HL-60 (cell line): Measurements from ENCODE around the gene BPGM.

ENCODE experiments used
- DNase-seq, 2 experiments: peaks; one replicate each; pipeline ENCODE4 v3.0.0-alpha.2; 2010 to 2020; ENCODE audit warnings: low read depth in 1 of 2, low spot score in 1 of 2
- H3K27ac ChIP-seq: fragments of 250-450 bp; sonication (Bioruptor Pico); replicated peaks from 2 replicates; pipeline ENCODE4 v1.5.1; 2020; ENCODE audit warnings: mild to moderate bottlenecking, moderate library complexity
- H3K27me3 ChIP-seq: fragments of 250-450 bp; sonication (Bioruptor Pico); 2 replicates; pipeline ENCODE4 v1.5.1; 2021; ENCODE audit warnings: mild to moderate bottlenecking, moderate library complexity; ENCODE audit not compliant: insufficient read depth, poor library complexity, severe bottlenecking
- H3K4me3 ChIP-seq: replicated peaks from 2 replicates; pipeline ENCODE4 v1.5.1; 2011; ENCODE audit warnings: mild to moderate bottlenecking, control low read depth, low read length; ENCODE audit not compliant: insufficient read depth
- GABPA ChIP-seq: IDR thresholded peaks from 2 replicates; pipeline ENCODE4 v1.6.1; 2012; ENCODE audit warnings: low read depth
- POLR2AphosphoS5 ChIP-seq: IDR thresholded peaks from 2 replicates; pipeline ENCODE4 v1.6.1; 2012; ENCODE audit warnings: low read depth
- SPI1 ChIP-seq: IDR thresholded peaks from 2 replicates; pipeline ENCODE4 v1.6.1; 2012; ENCODE audit warnings: low read depth, mild to moderate bottlenecking, borderline replicate concordance
- TF ChIP-seq, protein P1 (sequence below): IDR thresholded peaks from 2 replicates; pipeline ENCODE4 v1.6.1; 2012; ENCODE audit warnings: low read depth; ENCODE audit not compliant: insufficient replicate concordance
- TF ChIP-seq, protein P2 (sequence below): IDR thresholded peaks from one replicate; pipeline ENCODE4 v1.5.1; 2011; ENCODE audit warnings: low read length, control low read depth, inconsistent platforms; ENCODE audit not compliant: insufficient read depth

BPGM gene

DNA sequence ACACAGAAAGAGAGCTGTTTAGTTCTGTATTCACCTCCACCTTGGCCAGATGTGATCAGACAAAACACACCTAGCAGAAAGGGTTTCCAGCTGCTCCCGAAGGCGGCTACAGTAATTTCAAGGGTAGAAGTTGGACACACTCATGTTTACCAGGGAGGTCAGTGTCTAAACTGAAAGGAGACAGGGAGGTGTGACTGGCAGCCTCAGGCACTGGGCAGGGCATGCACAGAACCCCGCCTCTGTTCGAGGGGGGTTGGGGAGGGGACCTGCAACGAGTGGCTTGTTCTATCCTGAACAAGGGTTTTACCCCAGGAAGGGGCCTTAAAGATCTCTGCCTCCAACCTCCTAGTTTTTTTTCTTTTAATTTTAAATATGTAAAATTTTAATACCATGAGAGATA is 49.6 kb downstream of the BPGM start:
- TF ChIP-seq GABPA, result no peak
- TF ChIP-seq, protein P1, sequence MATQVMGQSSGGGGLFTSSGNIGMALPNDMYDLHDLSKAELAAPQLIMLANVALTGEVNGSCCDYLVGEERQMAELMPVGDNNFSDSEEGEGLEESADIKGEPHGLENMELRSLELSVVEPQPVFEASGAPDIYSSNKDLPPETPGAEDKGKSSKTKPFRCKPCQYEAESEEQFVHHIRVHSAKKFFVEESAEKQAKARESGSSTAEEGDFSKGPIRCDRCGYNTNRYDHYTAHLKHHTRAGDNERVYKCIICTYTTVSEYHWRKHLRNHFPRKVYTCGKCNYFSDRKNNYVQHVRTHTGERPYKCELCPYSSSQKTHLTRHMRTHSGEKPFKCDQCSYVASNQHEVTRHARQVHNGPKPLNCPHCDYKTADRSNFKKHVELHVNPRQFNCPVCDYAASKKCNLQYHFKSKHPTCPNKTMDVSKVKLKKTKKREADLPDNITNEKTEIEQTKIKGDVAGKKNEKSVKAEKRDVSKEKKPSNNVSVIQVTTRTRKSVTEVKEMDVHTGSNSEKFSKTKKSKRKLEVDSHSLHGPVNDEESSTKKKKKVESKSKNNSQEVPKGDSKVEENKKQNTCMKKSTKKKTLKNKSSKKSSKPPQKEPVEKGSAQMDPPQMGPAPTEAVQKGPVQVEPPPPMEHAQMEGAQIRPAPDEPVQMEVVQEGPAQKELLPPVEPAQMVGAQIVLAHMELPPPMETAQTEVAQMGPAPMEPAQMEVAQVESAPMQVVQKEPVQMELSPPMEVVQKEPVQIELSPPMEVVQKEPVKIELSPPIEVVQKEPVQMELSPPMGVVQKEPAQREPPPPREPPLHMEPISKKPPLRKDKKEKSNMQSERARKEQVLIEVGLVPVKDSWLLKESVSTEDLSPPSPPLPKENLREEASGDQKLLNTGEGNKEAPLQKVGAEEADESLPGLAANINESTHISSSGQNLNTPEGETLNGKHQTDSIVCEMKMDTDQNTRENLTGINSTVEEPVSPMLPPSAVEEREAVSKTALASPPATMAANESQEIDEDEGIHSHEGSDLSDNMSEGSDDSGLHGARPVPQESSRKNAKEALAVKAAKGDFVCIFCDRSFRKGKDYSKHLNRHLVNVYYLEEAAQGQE, result no peak
- TF ChIP-seq POLR2AphosphoS5, result no peak
- TF ChIP-seq, protein P2, sequence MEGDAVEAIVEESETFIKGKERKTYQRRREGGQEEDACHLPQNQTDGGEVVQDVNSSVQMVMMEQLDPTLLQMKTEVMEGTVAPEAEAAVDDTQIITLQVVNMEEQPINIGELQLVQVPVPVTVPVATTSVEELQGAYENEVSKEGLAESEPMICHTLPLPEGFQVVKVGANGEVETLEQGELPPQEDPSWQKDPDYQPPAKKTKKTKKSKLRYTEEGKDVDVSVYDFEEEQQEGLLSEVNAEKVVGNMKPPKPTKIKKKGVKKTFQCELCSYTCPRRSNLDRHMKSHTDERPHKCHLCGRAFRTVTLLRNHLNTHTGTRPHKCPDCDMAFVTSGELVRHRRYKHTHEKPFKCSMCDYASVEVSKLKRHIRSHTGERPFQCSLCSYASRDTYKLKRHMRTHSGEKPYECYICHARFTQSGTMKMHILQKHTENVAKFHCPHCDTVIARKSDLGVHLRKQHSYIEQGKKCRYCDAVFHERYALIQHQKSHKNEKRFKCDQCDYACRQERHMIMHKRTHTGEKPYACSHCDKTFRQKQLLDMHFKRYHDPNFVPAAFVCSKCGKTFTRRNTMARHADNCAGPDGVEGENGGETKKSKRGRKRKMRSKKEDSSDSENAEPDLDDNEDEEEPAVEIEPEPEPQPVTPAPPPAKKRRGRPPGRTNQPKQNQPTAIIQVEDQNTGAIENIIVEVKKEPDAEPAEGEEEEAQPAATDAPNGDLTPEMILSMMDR, result no peak
- TF ChIP-seq SPI1, result no peak
- Histone ChIP-seq H3K4me3 (no peak overlapping the region), H3K27ac (no peak overlapping the region), H3K27me3 (no peaks in the 10 kb centered on the region)
- DNase-seq, result no peak

DNA sequence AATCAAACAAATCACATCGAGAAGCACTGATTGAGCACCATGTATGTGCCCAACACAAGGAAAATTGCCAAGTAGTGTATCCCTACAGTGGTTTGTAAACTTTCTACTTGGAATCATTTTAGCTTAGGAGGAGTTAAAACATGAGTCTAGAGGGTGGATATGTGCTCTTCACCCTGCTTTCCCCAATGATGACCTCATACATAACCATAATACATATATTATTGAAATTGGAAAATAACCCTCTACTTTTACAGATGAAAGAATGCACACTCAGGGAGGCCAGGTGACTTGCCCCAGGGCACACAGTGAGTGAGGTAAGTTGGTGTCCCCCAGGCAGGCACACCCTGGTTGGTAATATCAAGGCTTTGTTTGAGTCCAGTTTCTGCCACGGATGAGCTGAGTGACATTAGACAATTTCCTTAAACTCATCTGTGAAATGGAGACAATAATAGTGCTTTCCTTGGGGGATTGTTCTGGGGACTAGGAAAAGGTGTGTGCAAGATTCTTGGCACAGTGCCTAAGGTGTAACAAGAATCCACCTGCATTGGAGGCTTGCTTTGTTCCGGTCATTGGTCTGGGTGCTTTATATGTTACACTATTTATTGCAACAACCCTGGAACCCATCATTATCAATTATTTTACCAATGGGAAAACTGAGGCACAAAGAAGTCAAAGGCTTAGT is 50.7 kb downstream of the BPGM start:
- TF ChIP-seq, protein P2, result no peak
- TF ChIP-seq GABPA (no peak), SPI1 (no peak), POLR2AphosphoS5 (no peak)
- TF ChIP-seq, protein P1, result no peak
- no peak for DNase-seq
- no peak overlapping the region for H3K4me3 ChIP-seq
- H3K27me3 ChIP-seq, result no peaks in the 10 kb centered on the region
- no peak overlapping the region for H3K27ac ChIP-seq

DNA sequence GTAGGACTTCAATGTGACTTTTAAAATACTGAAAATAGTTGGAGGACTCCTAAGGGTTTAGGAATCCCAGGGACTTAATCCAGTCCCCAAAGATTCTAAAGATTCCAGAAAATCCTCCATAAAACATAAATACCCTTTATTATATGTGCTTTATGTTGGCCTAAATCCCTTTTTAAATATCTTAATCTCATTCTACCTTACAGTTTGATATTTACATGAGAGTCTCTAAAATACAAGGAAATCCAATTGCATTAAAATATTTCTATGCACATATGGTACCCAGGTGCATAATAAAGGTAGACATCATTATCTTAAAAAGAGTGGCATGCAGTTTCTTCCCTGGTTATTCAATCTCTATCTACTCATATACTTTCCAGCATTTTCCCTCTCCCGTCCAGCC is 51.8 kb downstream of the BPGM start:
- no peak for TF ChIP-seq GABPA
- TF ChIP-seq SPI1, result no peak
- TF ChIP-seq, protein P2, result no peak
- no peak for TF ChIP-seq POLR2AphosphoS5
- TF ChIP-seq, protein P1, result no peak
- no peak overlapping the region for H3K4me3 ChIP-seq
- DNase-seq, result no peak
- no peak overlapping the region for H3K27ac ChIP-seq
- H3K27me3 ChIP-seq, result no peaks in the 10 kb centered on the region
